Measurements from ENCODE around the gene LGMN.
"Not testable (repeated sequence)": the region's sequence is repeated elsewhere in the genome, so short reads cannot be mapped to it uniquely, and the experiment has no call there.

The LGMN gene

DNA sequence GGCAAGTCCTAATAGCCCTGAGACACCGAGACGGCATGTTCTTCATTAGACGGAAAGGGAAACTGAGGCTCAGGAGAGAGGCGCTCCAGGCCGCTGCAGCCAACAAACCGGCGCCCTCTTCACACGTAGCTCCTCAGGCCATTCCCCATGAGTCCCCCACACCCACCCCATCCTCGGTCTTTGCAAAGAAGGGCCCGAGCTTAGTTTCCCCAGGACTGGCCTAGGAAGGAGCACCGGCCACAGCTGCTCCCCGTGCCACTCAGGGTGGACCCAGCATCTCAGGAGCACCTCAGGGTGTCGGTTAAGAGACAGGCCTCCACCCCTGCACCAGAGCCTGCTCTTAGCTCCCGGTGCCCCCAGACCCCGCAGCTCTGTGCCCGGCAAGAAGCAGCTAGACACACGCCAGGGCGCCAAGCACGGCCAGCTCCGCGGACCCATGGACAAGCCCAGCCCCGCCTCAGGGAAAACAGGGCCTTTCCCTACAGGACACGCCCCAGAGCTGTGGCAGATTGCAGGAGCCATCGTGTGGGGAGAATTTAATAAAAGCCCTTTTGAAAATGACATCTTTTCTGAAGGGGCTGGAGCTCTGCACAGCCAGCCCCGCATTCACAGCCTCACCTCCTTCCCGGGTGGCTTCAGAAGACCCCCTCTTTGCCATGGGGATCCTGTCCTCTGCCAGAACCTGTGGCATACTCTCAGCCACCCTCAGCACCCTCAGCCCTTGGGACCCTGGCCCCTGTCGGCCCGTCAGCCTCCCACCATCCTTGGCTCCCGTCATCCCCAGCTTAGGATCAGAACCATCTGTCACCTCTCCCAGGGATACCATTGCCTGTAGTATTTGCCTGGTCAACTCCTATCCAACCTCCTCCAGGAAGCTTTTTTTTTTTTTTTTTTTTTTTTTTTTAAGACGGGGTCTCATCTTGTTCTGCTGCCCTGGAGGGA is 59.7 kb downstream of the LGMN start:
- H3K27ac ChIP-seq (ENCODE audit: low read length) = no peak overlapping the region
- peaks cover 5 to 18% of the 10 kb centered on the region in 2 donors for H3K36me3 ChIP-seq (ENCODE audit: control insufficient read depth in 1 of 2, insufficient read depth in 2 of 2, low read length in 2 of 2)
- H3K4me3 ChIP-seq (ENCODE audit: low read depth in 1 of 2, low read length in 2 of 2) = peak overlapping the region in 1 of 2 donors; percentile 75
- H3K9me3 ChIP-seq (ENCODE audit: control insufficient read depth in 1 of 2, low read length in 2 of 2) = no peaks in the 10 kb centered on the region
- H3K27me3 ChIP-seq (ENCODE audit: low read depth, low read length) = no peaks in the 10 kb centered on the region
- peaks cover 3 to 14% of the 10 kb centered on the region in 2 donors for H3K4me1 ChIP-seq (ENCODE audit: control insufficient read depth in 1 of 2, insufficient read depth in 2 of 2, low read length in 2 of 2)

DNA sequence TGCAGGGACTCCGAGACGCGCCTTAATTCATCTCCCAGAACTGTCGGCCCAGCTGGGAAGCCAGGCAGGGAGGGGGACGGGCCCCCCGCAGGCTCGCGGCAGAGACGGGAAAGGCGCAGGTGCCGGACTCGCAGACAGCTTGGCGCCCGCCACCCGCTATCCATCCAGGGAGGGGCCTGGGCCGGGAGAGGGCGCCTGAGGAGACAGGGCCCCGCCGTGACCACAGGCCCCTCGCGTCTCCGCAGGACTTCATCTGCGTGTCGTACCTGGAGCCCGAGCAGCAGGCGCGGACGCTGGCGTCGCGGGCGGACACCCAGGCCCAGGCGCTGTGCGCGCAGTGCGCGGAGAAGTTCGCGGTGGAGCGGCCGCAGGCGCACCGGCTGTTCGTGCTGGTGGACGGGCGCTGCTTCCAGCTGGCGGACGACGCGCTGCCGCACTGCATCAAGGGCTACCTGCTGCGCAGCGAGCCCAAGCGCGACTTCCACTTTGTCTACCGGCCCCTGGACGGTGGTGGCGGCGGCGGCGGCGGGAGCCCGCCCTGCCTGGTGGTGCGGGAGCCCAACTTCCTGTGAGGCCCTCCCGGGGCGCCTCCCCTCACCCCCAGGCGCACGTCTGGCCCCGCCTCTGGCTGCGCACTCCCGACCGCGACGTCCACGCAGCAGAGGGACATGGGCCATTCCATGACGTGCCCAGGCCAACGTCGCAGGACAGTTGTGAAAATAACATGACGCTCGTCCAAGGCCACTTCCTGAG is 60.6 kb downstream of the LGMN start:
- H3K36me3 ChIP-seq (ENCODE audit: control insufficient read depth in 1 of 2, insufficient read depth in 2 of 2, low read length in 2 of 2) = peaks cover 5 to 18% of the 10 kb centered on the region in 2 donors
- no peaks in the 10 kb centered on the region for H3K9me3 ChIP-seq (ENCODE audit: control insufficient read depth in 1 of 2, low read length in 2 of 2)
- H3K4me1 ChIP-seq (ENCODE audit: control insufficient read depth in 1 of 2, insufficient read depth in 2 of 2, low read length in 2 of 2) = peaks cover under 1 to 6% of the 10 kb centered on the region in 2 donors
- H3K27ac ChIP-seq (ENCODE audit: low read length) = no peak overlapping the region
- peak overlapping the region in 1 of 2 donors; percentile 75 for H3K4me3 ChIP-seq (ENCODE audit: low read depth in 1 of 2, low read length in 2 of 2)
- H3K27me3 ChIP-seq (ENCODE audit: low read depth, low read length) = no peaks in the 10 kb centered on the region

DNA sequence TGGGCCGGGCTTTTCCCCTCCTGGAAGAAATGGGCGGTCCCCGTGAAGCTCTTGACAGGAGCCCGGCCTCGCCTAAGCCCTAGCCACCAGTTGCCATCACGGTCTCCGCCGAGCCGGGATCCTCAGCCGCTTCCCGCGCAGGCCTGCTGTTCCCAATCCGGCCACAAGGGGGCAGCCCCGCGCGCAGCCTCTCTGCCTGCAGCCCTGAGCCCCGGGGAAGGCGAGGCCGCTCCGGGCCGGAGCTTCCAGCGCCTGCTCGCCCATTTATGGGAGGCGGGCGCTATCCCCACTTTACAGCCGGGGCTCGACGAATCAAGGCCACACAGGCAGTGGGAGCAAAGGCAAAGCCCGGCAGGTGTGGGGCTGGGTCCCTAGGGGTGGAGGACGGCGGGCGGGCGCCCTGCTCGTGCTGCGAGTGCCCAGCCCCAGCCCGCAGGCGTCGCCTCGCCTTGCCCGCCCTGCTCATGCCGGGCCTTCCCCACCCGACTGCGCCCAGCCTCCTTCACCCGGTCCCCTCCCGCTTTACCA is 61.5 kb downstream of the LGMN start:
- Histone ChIP-seq H3K4me1 (ENCODE audit: control insufficient read depth in 1 of 2, insufficient read depth in 2 of 2, low read length in 2 of 2) (no peaks in the 10 kb centered on the region), H3K4me3 (ENCODE audit: low read depth in 1 of 2, low read length in 2 of 2) (peak overlapping the region; percentile 16 to 75), H3K9me3 (ENCODE audit: control insufficient read depth in 1 of 2, low read length in 2 of 2) (no peaks in the 10 kb centered on the region), H3K27ac (ENCODE audit: low read length) (no peak overlapping the region), H3K36me3 (ENCODE audit: control insufficient read depth in 1 of 2, insufficient read depth in 2 of 2, low read length in 2 of 2) (peaks cover 10 to 18% of the 10 kb centered on the region in 2 donors), H3K27me3 (ENCODE audit: low read depth, low read length) (no peaks in the 10 kb centered on the region)

DNA sequence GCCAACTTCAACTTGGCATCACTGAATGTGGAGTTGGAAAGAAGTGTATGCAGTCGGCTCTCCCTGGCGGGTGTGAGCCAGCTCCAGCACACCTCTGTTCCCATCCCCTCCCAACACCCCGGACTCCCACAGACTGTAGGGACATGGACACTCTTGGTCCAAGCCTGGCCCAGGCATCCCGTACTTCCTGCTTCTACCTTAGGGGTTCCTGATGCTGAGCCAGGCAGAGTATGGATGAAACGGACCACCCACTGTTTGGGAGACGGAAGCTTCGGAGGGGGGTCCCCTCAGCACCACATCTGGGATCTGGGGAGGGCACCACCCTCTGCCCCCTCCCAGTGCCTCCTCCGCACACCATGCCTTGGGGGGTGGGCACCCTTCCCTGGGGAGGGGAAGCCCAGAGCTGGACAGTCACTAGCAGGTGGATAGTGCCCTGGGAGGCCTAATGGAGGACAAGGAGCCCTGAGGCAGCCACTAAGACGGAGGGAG is 62.0 kb downstream of the LGMN start:
- no peaks in the 10 kb centered on the region for H3K9me3 ChIP-seq (ENCODE audit: control insufficient read depth in 1 of 2, low read length in 2 of 2)
- H3K4me1 ChIP-seq (ENCODE audit: control insufficient read depth in 1 of 2, insufficient read depth in 2 of 2, low read length in 2 of 2) = peaks cover 0 to under 1% of the 10 kb centered on the region in 2 donors
- H3K27me3 ChIP-seq (ENCODE audit: low read depth, low read length) = no peaks in the 10 kb centered on the region
- H3K4me3 ChIP-seq (ENCODE audit: low read depth in 1 of 2, low read length in 2 of 2) = no peak overlapping the region
- H3K36me3 ChIP-seq (ENCODE audit: control insufficient read depth in 1 of 2, insufficient read depth in 2 of 2, low read length in 2 of 2) = peaks cover 10 to 18% of the 10 kb centered on the region in 2 donors
- H3K27ac ChIP-seq (ENCODE audit: low read length) = no peak overlapping the region

DNA sequence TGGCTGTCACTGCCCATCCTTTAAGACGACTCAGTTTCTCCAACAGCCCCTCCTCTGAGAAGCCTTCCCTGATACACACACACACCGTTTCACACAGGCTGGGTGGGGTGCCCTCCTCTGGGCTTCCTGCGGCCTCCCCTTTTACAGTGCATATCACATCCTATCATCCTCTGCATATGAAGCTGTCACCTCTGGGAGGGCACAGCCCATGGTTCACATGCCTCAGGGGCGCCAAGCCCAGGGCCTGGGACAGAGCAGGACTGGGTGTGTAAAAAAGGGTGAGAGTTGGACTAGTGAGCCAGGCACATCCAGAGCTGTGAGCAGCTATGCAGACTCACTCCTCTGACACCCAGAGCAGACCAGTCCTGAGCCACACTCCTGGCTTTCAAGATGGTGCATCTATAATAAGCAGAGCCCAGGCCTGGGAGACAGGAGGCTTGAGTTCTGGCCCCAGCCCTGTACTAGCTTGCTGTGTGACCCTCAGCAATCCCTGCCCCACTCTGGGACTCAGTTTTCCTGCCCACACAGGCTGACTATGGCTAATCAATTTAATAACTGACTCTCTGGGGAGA is 62.6 kb downstream of the LGMN start:
- H3K27ac ChIP-seq (ENCODE audit: low read length) = no peak overlapping the region
- H3K9me3 ChIP-seq (ENCODE audit: control insufficient read depth in 1 of 2, low read length in 2 of 2) = no peaks in the 10 kb centered on the region
- peaks cover 10 to 18% of the 10 kb centered on the region in 2 donors for H3K36me3 ChIP-seq (ENCODE audit: control insufficient read depth in 1 of 2, insufficient read depth in 2 of 2, low read length in 2 of 2)
- peaks cover 0 to 6% of the 10 kb centered on the region in 2 donors for H3K4me1 ChIP-seq (ENCODE audit: control insufficient read depth in 1 of 2, insufficient read depth in 2 of 2, low read length in 2 of 2)
- H3K27me3 ChIP-seq (ENCODE audit: low read depth, low read length) = no peaks in the 10 kb centered on the region
- H3K4me3 ChIP-seq (ENCODE audit: low read depth in 1 of 2, low read length in 2 of 2) = no peak overlapping the region

DNA sequence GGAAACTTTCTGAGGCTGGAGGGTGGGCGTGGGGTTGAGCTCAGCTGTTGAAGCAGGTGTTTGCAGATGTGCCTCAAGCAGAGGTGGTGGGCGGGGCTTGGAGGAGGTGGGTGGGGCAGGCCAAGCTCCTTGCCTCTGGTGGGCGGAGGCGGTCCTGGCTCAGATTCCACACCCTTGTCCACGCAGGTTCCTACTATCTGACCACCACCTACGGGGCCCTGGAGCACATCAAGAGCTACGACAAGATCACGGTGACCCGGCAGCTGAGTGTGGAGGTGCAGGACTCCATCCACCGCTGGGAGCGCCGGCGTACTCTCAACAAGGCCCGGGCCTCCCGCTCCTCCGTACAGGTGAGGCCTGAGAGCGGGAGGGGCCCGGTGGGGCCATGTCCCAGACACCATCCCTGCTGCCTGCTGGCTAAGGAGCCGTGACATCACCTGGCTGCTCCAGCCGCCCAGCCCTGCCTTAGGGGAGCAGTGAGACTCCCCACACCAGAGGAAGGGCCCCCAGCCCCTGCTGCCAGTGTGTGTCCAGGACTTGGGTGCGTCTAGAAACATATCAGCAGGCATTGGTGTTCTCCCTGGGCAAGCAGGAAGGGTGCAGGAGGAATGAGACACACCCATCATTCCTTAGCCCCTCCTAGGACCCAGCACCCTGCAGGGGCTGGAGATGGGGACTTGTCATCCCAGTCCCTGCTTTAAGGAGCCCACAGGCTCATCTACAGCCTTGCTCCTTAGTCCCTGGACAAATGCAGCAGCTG is 63.4 kb downstream of the LGMN start:
- H3K4me1 ChIP-seq (ENCODE audit: control insufficient read depth in 1 of 2, insufficient read depth in 2 of 2, low read length in 2 of 2) = peaks cover 0 to 9% of the 10 kb centered on the region in 2 donors
- H3K9me3 ChIP-seq (ENCODE audit: control insufficient read depth in 1 of 2, low read length in 2 of 2) = no peaks in the 10 kb centered on the region
- no peaks in the 10 kb centered on the region for H3K27me3 ChIP-seq (ENCODE audit: low read depth, low read length)
- H3K27ac ChIP-seq (ENCODE audit: low read length) = no peak overlapping the region
- no peak overlapping the region for H3K4me3 ChIP-seq (ENCODE audit: low read depth in 1 of 2, low read length in 2 of 2)
- peaks cover 13 to 24% of the 10 kb centered on the region in 2 donors for H3K36me3 ChIP-seq (ENCODE audit: control insufficient read depth in 1 of 2, insufficient read depth in 2 of 2, low read length in 2 of 2)

DNA sequence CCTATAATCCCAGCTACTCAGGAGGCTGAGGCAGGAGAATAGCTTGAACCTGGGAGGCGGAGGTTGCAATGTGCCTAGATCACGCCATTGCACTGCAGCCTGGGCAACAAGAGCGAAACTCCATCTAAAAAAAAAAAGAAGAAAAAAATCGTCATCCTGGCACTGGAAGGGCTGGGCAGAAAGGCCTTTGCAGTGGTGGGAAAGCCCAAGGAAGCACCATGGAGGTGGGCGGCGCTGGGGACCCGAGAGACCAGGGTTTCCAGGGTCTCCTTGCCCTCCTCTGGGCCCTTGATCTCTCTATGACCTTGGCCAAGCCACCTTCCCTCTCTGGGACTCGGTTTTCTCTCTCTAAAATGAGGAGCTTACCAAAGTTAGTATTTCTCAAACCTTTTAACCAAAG is 65.4 kb downstream of the LGMN start:
- Histone ChIP-seq H3K4me3 (ENCODE audit: low read depth in 1 of 2, low read length in 2 of 2) (no peak overlapping the region), H3K4me1 (ENCODE audit: control insufficient read depth in 1 of 2, insufficient read depth in 2 of 2, low read length in 2 of 2) (peaks cover 0 to 9% of the 10 kb centered on the region in 2 donors), H3K36me3 (ENCODE audit: control insufficient read depth in 1 of 2, insufficient read depth in 2 of 2, low read length in 2 of 2) (peaks cover 19 to 38% of the 10 kb centered on the region in 2 donors), H3K27me3 (ENCODE audit: low read depth, low read length) (no peaks in the 10 kb centered on the region), H3K27ac (ENCODE audit: low read length) (no peak overlapping the region), H3K9me3 (ENCODE audit: control insufficient read depth in 1 of 2, low read length in 2 of 2) (no peaks in the 10 kb centered on the region)

DNA sequence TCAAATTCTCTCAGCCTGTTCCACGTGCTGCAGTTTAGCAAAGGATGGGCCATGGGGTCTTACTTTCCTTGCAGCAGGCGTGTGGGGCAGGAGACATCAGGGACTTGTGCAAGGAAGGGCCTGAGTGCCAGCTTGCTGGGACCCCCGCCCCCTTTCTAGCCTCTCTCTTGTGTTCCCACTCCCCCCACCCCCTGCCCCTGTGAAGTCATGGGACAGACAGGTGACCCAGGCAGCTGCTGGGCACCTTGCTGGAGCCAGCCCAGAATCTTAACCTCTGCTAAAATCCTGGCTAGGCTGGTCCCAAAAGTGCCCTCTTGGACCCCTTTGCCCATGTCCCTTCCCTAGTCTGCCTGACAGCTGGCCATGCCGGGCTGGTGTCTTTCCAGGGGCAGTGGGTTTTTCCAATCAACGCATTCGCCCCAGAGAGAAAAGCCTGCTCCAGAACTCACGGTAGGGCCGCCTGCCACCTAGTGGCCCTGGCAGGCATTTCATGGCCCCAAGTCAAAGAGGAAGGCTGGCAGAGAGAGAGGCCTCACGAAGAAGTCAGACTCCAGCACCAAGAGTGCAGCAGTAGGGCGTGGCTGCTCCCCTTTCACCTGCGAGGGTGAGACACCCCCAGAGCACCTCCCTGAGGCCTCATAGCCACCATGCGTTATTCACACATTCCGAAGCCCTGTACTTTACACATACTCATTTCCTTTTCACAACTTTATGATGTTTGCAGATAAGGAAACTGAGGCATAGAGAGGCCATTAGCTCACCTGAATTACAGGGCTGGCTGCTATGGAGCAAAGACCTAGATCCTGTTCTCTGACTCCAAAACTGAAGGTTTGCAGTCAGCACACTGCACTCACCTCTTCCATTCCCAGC is 67.4 kb downstream of the LGMN start:
- H3K27ac ChIP-seq (ENCODE audit: low read length) = no peak overlapping the region
- H3K27me3 ChIP-seq (ENCODE audit: low read depth, low read length) = no peaks in the 10 kb centered on the region
- no peaks in the 10 kb centered on the region for H3K9me3 ChIP-seq (ENCODE audit: control insufficient read depth in 1 of 2, low read length in 2 of 2)
- H3K4me1 ChIP-seq (ENCODE audit: control insufficient read depth in 1 of 2, insufficient read depth in 2 of 2, low read length in 2 of 2) = peaks cover 0 to 9% of the 10 kb centered on the region in 2 donors
- H3K4me3 ChIP-seq (ENCODE audit: low read depth in 1 of 2, low read length in 2 of 2) = no peak overlapping the region
- H3K36me3 ChIP-seq (ENCODE audit: control insufficient read depth in 1 of 2, insufficient read depth in 2 of 2, low read length in 2 of 2) = peaks cover 22 to 50% of the 10 kb centered on the region in 2 donors

DNA sequence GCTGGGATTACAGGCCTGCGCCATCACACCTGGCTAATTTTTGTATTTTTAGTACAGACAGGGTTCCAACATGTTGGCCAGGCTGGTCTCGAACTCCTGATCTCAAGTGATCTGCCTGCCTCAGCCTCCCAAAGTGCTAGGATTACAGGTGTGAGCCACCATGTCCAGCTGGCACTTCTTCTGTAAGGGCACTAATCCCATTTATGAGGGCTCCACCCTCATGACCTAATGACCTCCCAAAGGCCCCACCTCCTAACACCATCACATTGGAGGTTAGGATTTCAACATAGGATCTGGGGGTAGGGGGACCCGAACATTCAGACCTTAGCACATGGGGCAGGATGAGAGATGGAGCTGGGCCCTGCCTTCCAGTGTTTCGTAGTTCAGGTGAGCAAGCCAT is 68.1 kb downstream of the LGMN start:
- H3K4me3 ChIP-seq (ENCODE audit: low read depth in 1 of 2, low read length in 2 of 2); H3K27me3 ChIP-seq (ENCODE audit: low read depth, low read length); H3K9me3 ChIP-seq (ENCODE audit: control insufficient read depth in 1 of 2, low read length in 2 of 2); H3K27ac ChIP-seq (ENCODE audit: low read length); H3K4me1 ChIP-seq (ENCODE audit: control insufficient read depth in 1 of 2, insufficient read depth in 2 of 2, low read length in 2 of 2): not testable (repeated sequence)
- peaks cover 19 to 43% of the 10 kb centered on the region in 2 donors for H3K36me3 ChIP-seq (ENCODE audit: control insufficient read depth in 1 of 2, insufficient read depth in 2 of 2, low read length in 2 of 2)

DNA sequence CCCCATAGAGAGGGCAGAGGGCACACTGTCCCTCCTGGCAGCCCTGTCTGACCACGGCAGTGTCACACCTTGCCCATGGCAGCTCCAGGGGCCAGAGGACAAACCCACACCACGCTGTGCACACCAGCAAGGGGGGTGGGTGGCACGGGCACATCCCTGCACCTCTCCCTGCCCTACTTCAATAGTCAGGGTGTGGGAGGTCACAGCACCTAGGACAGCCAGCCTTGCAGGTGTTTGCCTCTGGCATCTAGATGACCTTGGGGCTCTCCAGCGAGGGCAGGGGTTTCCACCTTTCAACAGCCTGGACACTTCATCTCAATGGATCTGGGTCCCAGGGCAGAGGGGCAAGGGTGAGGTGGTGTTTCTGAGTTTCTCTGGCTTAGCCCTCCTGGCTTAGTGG is 69.2 kb downstream of the LGMN start:
- no peak overlapping the region for H3K4me3 ChIP-seq (ENCODE audit: low read depth in 1 of 2, low read length in 2 of 2)
- peaks cover 19 to 35% of the 10 kb centered on the region in 2 donors for H3K36me3 ChIP-seq (ENCODE audit: control insufficient read depth in 1 of 2, insufficient read depth in 2 of 2, low read length in 2 of 2)
- H3K4me1 ChIP-seq (ENCODE audit: control insufficient read depth in 1 of 2, insufficient read depth in 2 of 2, low read length in 2 of 2) = peaks cover 0 to 9% of the 10 kb centered on the region in 2 donors
- H3K27ac ChIP-seq (ENCODE audit: low read length) = no peak overlapping the region
- H3K9me3 ChIP-seq (ENCODE audit: control insufficient read depth in 1 of 2, low read length in 2 of 2) = no peaks in the 10 kb centered on the region
- H3K27me3 ChIP-seq (ENCODE audit: low read depth, low read length) = no peaks in the 10 kb centered on the region
